SIG-M5 treated with dmso at 0.1 percent for 504 hours (cell line): ENCODE results near the gene ZNF287.
A peak's percentile ranks its signal among the peaks of the same experiment; 100 is the strongest.
"Not testable (repeated sequence)": the region's sequence is repeated elsewhere in the genome, so short reads cannot be mapped to it uniquely, and the experiment has no call there.

Experiments
- DNase-seq: peaks from one replicate; lab custom pipeline; 2025; ENCODE audit not compliant: unreplicated experiment; lab: John Stamatoyannopoulos, UW

ZNF287 gene

GRCh38 chr17:16568541-16569357, at the start of gene ZNF287:
Gene ZNF287, minus strand, starts transcription at chr17:16569204. Its CDS starts 1,473 bp downstream, at chr17:16567731.
- DNase-seq: peak; percentile 28

- no peak for DNase-seq
These were observed 48.6 kb upstream of the ZNF287 start for GRCh38 chr17:16617481-16618060.

GRCh38 chr17:16599537-16599936, 30.5 kb upstream of the ZNF287 start:
- DNase-seq: no peak

- peak; percentile 8 for DNase-seq
These were observed 24.5 kb upstream of the ZNF287 start for GRCh38 chr17:16593356-16594102.

GRCh38 chr17:16589097-16589969, 20.3 kb upstream of the ZNF287 start:
- DNase-seq: peak; percentile 73

GRCh38 chr17:16585796-16586195, 16.8 kb upstream of the ZNF287 start:
- DNase-seq: no peak

- peak; percentile 19 for DNase-seq
These were observed 15.4 kb upstream of the ZNF287 start for GRCh38 chr17:16584273-16584995.

GRCh38 chr17:16583781-16584180, 14.8 kb upstream of the ZNF287 start:
- DNase-seq: no peak

GRCh38 chr17:16573466-16573865, 4.5 kb upstream of the ZNF287 start:
- no peak for DNase-seq

GRCh38 chr17:16569358-16569712, 331 bp upstream of the ZNF287 start:
- no peak for DNase-seq

- DNase-seq: no peak
These were observed 16.4 kb downstream of the ZNF287 start for GRCh38 chr17:16552637-16553045.

GRCh38 chr17:16551878-16552636, 16.9 kb downstream of the ZNF287 start:
- no peak for DNase-seq

GRCh38 chr17:16537130-16537458, 31.9 kb downstream of the ZNF287 start:
- no peak for DNase-seq

GRCh38 chr17:16534236-16534635, 34.8 kb downstream of the ZNF287 start:
- no peak for DNase-seq

- DNase-seq: no peak
These were observed 39.1 kb downstream of the ZNF287 start for GRCh38 chr17:16529906-16530305.

GRCh38 chr17:16527298-16527697, 41.7 kb downstream of the ZNF287 start:
- no peak for DNase-seq

- not testable (repeated sequence) for DNase-seq
These were observed 43.4 kb downstream of the ZNF287 start for GRCh38 chr17:16525556-16525955.

- peak; percentile 92 for DNase-seq
These were observed 47.8 kb downstream of the ZNF287 start for GRCh38 chr17:16521070-16521727.

GRCh38 chr17:16519021-16519420, 50.0 kb downstream of the ZNF287 start:
- DNase-seq: no peak
